ENCODE results near the gene ASGR1. TPM values are rescaled to one million over a fixed set of nuclear protein-coding genes. Genes with fewer than 3 reads are reported as not detected.
A peak's percentile ranks its signal among the peaks of the same experiment; 100 is the strongest.
"Not testable (repeated sequence)": the region's sequence is repeated elsewhere in the genome, so short reads cannot be mapped to it uniquely, and the experiment has no call there.

Gene ASGR1
- total RNA-seq, 3 donors from 2014 or later, result 1.0 to 1.4 (median 1.3) TPM

DNA sequence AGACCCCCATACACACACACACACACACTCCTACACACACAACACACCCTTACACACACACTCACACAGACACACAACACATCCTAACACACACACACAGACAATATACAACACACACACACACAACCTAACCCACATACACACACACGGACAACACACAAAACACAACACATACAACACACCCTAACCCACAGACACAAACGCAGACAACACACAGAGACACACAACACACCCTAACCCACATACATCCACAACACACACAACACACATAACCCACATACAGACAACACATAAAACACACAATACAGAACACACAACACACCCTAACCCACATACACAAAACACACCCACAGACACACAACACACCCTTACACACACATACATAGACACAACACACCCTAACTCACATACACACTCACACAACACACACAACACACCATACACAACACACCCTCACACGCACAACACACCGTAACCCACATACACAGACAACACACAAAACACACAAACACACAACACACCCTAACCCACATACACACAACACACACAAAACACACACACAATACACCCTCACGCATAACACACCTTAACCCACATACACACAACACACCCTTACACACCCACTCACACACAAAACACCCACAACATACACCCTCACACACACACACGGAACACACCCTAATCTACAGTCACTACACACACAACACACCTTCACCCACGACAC lies 4.4 kb downstream of the ASGR1 start:
- H3K9me3 ChIP-seq, result no peaks in the 10 kb centered on the region
- no peak overlapping the region for H3K4me3 ChIP-seq
- intact Hi-C loops (cut with DNase I; ENCODE audit: low total_unique reads), result no loop called here
- no peaks in the 10 kb centered on the region for H3K36me3 ChIP-seq
- TF ChIP-seq POLR2A (IDR thresholded peaks at IDR 0.05), result no peak
- TF ChIP-seq POLR2AphosphoS5 (IDR thresholded peaks at IDR 0.05), result no peak
- TF ChIP-seq, protein P1, sequence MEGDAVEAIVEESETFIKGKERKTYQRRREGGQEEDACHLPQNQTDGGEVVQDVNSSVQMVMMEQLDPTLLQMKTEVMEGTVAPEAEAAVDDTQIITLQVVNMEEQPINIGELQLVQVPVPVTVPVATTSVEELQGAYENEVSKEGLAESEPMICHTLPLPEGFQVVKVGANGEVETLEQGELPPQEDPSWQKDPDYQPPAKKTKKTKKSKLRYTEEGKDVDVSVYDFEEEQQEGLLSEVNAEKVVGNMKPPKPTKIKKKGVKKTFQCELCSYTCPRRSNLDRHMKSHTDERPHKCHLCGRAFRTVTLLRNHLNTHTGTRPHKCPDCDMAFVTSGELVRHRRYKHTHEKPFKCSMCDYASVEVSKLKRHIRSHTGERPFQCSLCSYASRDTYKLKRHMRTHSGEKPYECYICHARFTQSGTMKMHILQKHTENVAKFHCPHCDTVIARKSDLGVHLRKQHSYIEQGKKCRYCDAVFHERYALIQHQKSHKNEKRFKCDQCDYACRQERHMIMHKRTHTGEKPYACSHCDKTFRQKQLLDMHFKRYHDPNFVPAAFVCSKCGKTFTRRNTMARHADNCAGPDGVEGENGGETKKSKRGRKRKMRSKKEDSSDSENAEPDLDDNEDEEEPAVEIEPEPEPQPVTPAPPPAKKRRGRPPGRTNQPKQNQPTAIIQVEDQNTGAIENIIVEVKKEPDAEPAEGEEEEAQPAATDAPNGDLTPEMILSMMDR (IDR thresholded peaks at IDR 0.05), result no peak
- DNase-seq (ENCODE audit: low spot score in 2 of 2), result no peak
- H3K4me1 ChIP-seq, result peaks cover 0 to 13% of the 10 kb centered on the region in 2 donors
- H3K27ac ChIP-seq, result no peak overlapping the region
- H3K27me3 ChIP-seq, result no peaks in the 10 kb centered on the region

DNA sequence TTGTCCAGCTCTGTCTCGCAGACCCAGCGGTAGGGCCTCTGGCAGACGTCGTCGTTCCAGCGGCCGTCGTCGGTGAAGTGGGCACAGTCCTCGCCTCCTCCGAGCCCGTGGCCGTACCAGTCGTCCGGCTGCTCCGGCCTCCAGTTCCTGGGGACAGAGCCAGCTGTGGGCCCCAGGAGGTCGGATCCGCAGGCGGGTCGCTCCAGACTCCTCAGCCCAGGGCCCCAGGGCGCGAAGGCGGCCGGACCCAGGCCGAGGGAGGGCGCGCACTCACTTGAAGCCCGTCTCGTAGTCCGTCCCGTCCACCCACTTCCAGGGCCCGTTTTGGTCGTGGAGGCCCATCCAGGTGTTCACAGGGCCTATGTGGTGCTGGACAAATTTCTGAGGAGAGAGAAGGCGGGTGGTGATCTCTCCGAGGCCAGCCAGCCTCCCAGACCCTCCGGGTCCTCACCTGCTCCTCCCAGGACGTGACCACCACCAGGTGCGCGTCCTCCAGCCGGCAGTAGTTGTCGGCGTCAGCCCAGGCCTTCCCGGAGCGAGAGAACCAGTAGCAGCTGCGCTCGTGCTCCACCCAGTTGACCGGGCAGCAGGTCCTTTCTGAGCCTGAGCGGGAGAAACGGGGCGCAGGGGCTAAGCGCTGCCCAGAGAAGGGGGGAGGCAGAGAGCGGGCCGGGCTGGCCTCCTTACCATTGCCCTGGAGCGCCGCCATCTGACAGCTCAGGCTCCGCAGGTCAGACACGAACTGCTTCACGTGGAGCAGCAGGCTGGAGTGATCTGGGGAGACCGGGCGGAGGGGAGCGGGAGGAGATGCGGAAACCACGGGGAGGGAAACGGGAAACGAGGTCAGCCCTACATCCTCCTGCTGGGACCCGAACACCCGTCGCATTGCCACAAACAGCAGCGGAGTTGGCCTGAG lies 5.2 kb downstream of the ASGR1 start:
- H3K27me3 ChIP-seq, result no peaks in the 10 kb centered on the region
- peaks cover 0 to under 1% of the 10 kb centered on the region in 2 donors for H3K9me3 ChIP-seq
- peak overlapping the region in 2 of 3 donors; percentile 16 to 26 for H3K4me3 ChIP-seq
- no peak for DNase-seq (ENCODE audit: low spot score in 2 of 2)
- intact Hi-C loops (cut with DNase I; ENCODE audit: low total_unique reads), result no loop called here
- H3K36me3 ChIP-seq, result no peaks in the 10 kb centered on the region
- H3K4me1 ChIP-seq, result peaks cover 0 to 13% of the 10 kb centered on the region in 2 donors
- H3K27ac ChIP-seq, result no peak overlapping the region
- TF ChIP-seq POLR2AphosphoS5 (IDR thresholded peaks at IDR 0.05) (no peak), POLR2A (IDR thresholded peaks at IDR 0.05) (no peak)

DNA sequence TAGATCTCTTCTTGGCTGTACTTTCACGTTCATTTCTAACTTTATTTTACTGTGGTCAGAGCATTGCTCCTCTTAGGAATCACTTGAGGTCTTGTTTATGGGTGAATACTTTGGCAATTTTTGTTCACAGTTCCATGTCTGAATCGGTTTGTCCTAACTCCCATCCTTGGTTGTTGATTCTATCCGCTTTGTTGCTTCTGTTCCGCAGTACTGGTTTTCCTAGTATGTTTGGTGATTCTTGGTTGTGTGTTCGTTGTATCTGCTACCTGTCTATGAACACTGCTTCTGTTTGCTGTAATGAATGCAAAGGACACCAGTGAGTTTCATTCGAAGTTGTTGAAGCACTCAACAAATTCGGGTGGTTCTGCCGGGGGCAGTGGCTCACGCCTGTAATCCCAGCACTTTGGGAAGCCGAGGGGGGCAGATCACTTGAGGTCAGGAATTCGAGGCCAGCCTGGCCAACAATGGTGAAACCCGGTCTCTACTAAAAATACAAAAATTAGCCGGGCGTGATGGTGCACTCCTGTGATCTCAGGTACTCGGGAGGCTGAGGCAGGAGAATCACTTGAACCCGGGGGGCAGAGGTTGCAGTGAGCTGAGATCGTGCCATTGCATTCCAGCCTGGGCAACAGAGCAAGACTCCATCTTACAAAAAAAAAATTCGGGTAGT lies 6.5 kb downstream of the ASGR1 start:
- intact Hi-C loops (cut with DNase I; ENCODE audit: low total_unique reads); H3K27me3 ChIP-seq; H3K4me3 ChIP-seq; H3K4me1 ChIP-seq; DNase-seq (ENCODE audit: low spot score in 2 of 2); H3K36me3 ChIP-seq; H3K27ac ChIP-seq; H3K9me3 ChIP-seq: not testable (repeated sequence)

DNA sequence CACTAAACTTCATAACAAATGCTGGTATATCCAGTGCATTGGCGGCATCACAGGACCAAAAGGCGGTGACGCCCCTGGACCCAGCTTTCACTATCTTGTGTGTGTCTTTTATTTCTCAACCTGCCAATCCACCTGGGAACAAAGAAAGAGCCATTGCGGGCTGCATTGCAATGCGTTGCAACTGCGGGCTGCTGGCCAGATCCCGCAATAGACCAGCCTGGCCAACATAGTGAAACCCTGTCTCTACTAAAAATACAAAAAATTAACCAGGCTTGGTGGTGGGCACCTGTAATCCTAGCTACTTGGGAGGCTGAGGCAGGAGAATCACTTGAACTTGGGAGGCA lies 9.6 kb downstream of the ASGR1 start:
- H3K4me1 ChIP-seq; H3K4me3 ChIP-seq; H3K9me3 ChIP-seq; intact Hi-C loops (cut with DNase I; ENCODE audit: low total_unique reads); H3K36me3 ChIP-seq; H3K27ac ChIP-seq; DNase-seq (ENCODE audit: low spot score in 2 of 2); H3K27me3 ChIP-seq: not testable (repeated sequence)

DNA sequence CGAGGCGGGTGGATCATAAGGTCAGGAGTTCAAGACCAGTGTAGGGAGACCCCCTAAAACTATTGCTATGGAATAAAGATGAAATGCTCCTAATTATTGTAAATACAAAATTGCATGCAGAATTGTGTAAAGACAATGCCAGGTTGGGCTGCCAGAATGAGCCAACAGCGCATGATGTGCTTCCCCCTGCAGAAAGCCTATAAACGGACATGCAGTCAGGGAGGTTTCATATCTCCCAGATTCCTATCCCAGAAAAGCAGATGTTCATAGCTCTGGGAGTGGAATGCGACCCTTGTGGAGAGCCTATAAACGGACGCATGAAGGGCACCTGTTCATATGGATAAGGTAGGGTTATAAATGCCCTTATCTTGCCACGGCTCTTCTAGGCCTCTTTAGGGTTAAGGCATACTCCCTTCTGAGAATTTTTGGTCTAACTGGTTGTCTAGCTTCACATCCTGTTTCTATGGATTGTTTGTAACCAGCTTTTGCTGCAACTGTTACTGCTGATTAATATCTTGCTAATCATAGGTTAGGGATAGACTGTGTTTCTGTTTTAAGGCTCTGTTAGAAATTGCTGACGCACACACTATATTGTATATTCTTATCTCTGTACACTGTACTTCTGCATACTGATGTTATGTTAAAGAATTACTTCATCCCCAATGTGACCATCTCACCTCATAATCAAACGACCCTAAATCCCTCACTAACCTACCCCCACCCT lies 10.2 kb downstream of the ASGR1 start:
- H3K4me3 ChIP-seq; DNase-seq (ENCODE audit: low spot score in 2 of 2); intact Hi-C loops (cut with DNase I; ENCODE audit: low total_unique reads); H3K9me3 ChIP-seq; H3K27ac ChIP-seq; H3K4me1 ChIP-seq; H3K27me3 ChIP-seq; H3K36me3 ChIP-seq: not testable (repeated sequence)

DNA sequence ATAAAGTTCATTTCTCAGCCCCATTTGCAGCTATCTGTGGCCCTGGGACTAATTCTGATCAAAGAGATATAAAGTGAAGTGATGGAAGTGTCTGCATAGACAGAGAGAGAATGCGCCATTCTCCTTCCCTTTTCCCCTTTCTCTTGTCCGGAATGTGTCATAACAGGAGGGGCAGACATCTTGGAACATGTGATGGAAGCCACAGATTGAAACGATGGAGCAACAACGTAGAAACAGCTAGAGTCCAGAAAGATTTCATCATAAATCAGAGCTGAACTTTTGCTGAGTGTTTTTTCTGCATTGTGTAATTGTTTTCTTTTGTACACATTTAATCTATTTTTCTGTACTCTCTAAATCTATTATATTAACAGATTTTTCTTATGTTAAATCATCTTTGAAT lies 11.3 kb downstream of the ASGR1 start:
- no peak for TF ChIP-seq POLR2A (IDR thresholded peaks at IDR 0.05)
- intact Hi-C loops (cut with DNase I; ENCODE audit: low total_unique reads), result no loop called here
- H3K4me1 ChIP-seq, result no peaks in the 10 kb centered on the region
- H3K9me3 ChIP-seq, result peaks cover 5 to 7% of the 10 kb centered on the region in 2 donors
- H3K4me3 ChIP-seq, result no peak overlapping the region
- no peak for DNase-seq (ENCODE audit: low spot score in 2 of 2)
- no peak overlapping the region for H3K27ac ChIP-seq
- no peaks in the 10 kb centered on the region for H3K27me3 ChIP-seq
- no peaks in the 10 kb centered on the region for H3K36me3 ChIP-seq

DNA sequence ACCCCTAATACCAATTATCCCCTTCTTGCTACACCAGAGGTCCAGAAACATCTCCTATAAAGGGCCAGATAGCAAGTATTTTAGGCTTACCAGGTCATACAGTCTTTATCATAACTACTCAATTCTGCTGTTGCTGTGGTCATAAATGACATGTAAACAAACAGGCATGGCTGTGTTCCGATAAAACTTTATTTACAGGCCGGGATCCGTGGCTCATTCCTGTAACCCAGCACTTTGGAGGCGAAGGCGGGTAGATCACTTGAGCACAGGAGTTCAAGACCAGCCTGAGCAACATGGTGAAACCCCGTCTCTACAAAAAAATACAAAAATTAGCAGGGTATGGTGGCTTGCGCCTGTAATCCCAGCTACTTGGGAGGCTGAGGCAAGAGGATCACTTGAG lies 12.3 kb downstream of the ASGR1 start:
- intact Hi-C loops (cut with DNase I; ENCODE audit: low total_unique reads), result no loop called here
- TF ChIP-seq, protein P1 (IDR thresholded peaks at IDR 0.05), result no peak
- TF ChIP-seq POLR2A (IDR thresholded peaks at IDR 0.05), result no peak
- no peak for TF ChIP-seq POLR2AphosphoS5 (IDR thresholded peaks at IDR 0.05)
- DNase-seq (ENCODE audit: low spot score in 2 of 2), result no peak
- no peaks in the 10 kb centered on the region for H3K27me3 ChIP-seq
- no peaks in the 10 kb centered on the region for H3K36me3 ChIP-seq
- H3K27ac ChIP-seq, result no peak overlapping the region
- H3K4me1 ChIP-seq, result no peaks in the 10 kb centered on the region
- H3K9me3 ChIP-seq, result peaks cover 5 to 7% of the 10 kb centered on the region in 2 donors
- no peak overlapping the region for H3K4me3 ChIP-seq

DNA sequence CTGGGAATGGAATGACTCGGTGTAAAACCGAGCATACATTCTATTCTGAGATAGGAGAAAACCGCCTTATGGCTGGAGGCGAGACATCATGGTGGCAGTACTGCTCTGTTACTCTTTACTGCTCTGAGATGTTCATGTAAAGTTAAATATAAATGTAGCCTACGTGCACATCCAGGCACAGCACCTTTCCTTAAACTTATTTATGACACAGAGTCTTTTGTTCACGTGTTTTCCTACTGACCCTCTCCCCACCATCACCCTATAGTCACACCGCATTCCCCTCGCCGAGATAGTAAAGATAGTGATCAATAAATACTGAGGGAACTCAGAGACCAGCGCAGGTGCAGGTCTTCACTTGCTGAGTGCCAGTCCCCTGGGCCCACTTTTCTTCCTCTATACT lies 19.6 kb downstream of the ASGR1 start:
- H3K4me1 ChIP-seq; H3K4me3 ChIP-seq; DNase-seq (ENCODE audit: low spot score in 2 of 2); H3K36me3 ChIP-seq; H3K27ac ChIP-seq; H3K27me3 ChIP-seq; H3K9me3 ChIP-seq; intact Hi-C loops (cut with DNase I; ENCODE audit: low total_unique reads): not testable (repeated sequence)

DNA sequence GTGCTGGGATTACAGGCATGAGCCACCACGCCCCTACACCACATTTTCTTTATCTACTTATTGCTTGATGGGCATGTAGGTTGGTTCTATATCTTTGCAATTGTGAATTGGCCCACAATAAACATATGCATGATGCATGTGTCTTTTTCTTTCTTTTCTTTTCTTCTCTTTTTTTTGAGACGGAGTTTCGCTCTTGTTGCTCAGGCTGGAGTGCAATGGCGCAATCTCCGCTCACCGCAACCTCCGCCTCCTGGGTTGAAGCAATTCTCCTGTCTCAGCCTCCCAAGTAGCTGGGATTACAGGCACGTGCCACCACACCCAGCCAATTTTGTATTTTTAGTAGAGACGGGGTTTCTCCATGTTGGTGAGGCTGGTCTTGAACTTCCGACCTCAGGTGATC lies 20.7 kb downstream of the ASGR1 start:
- H3K27me3 ChIP-seq; intact Hi-C loops (cut with DNase I; ENCODE audit: low total_unique reads); H3K27ac ChIP-seq; H3K9me3 ChIP-seq; H3K4me1 ChIP-seq; H3K36me3 ChIP-seq; DNase-seq (ENCODE audit: low spot score in 2 of 2); H3K4me3 ChIP-seq: not testable (repeated sequence)

All from breast epithelium (tissue), 4 donors.